ENCODE results near the gene PXMP4. TPM values are rescaled to one million over a fixed set of nuclear protein-coding genes. Genes with fewer than 3 reads are reported as not detected.

The PXMP4 gene
- total RNA-seq, 1 experiment from 2014 or later, result 12.0 TPM

DNA sequence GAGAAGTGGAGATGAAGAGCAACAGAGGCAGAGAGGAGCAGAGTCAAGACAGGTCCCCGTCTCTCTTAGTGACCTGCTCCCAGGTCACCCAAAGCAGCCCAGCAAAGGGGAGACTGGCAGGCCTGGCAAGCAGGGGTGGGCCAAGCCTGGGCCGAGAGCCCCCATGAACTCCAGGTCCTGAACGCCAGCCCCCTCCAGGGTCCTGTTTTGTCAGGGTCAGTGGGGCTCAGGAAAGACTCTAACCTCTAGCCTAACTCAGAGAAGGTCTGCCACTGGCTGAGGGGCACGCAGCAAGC lies 47.0 kb downstream of the PXMP4 start:
- no peak for DNase-seq (ENCODE audit: low read depth, low spot score)
- Histone ChIP-seq H3K36me3 (ENCODE audit: control insufficient read depth, insufficient read depth, low read length) (peaks cover 6% of the 10 kb centered on the region; the same call in 1 of the 2 replicates), H3K4me3 (ENCODE audit: low read depth in 2 of 2, low read length in 2 of 2) (peak overlapping the region; percentile 74 to 76), H3K27ac (ENCODE audit: low read length) (peak overlapping the region; percentile 91), H3K9me3 (ENCODE audit: control insufficient read depth, insufficient read depth, low read depth, low read length) (no peaks in the 10 kb centered on the region), H3K4me1 (ENCODE audit: control insufficient read depth, insufficient read depth, low read length) (peaks cover 24% of the 10 kb centered on the region), H3K27me3 (ENCODE audit: control insufficient read depth, insufficient read depth, low read length) (no peaks in the 10 kb centered on the region)
- ChIA-PET POLR2A (no interaction called here), CTCF (interaction anchor here (0.6 kb wide), 1 partner anchor 207 kb away, joined by 6 read pairs; no protein-coding TSS in a partner anchor)
- no TSS peak for BruUV-seq (replicated peaks)
- TF ChIP-seq, protein P1, sequence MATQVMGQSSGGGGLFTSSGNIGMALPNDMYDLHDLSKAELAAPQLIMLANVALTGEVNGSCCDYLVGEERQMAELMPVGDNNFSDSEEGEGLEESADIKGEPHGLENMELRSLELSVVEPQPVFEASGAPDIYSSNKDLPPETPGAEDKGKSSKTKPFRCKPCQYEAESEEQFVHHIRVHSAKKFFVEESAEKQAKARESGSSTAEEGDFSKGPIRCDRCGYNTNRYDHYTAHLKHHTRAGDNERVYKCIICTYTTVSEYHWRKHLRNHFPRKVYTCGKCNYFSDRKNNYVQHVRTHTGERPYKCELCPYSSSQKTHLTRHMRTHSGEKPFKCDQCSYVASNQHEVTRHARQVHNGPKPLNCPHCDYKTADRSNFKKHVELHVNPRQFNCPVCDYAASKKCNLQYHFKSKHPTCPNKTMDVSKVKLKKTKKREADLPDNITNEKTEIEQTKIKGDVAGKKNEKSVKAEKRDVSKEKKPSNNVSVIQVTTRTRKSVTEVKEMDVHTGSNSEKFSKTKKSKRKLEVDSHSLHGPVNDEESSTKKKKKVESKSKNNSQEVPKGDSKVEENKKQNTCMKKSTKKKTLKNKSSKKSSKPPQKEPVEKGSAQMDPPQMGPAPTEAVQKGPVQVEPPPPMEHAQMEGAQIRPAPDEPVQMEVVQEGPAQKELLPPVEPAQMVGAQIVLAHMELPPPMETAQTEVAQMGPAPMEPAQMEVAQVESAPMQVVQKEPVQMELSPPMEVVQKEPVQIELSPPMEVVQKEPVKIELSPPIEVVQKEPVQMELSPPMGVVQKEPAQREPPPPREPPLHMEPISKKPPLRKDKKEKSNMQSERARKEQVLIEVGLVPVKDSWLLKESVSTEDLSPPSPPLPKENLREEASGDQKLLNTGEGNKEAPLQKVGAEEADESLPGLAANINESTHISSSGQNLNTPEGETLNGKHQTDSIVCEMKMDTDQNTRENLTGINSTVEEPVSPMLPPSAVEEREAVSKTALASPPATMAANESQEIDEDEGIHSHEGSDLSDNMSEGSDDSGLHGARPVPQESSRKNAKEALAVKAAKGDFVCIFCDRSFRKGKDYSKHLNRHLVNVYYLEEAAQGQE (IDR thresholded peaks at IDR 0.05; ENCODE audit: insufficient read depth in 1 of 2, low read depth in 2 of 2, low read length in 1 of 2), result no peak
- TF ChIP-seq SIN3A (IDR thresholded peaks at IDR 0.05; ENCODE audit: borderline replicate concordance, insufficient read depth, low read depth, low read length) (no peak), POLR2AphosphoS5 (IDR thresholded peaks at IDR 0.05; ENCODE audit: low read depth, low read length) (no peak), TCF7L2 (IDR thresholded peaks at IDR 0.05; ENCODE audit: low read depth, low read length) (no peak)
- TF ChIP-seq, protein P2, sequence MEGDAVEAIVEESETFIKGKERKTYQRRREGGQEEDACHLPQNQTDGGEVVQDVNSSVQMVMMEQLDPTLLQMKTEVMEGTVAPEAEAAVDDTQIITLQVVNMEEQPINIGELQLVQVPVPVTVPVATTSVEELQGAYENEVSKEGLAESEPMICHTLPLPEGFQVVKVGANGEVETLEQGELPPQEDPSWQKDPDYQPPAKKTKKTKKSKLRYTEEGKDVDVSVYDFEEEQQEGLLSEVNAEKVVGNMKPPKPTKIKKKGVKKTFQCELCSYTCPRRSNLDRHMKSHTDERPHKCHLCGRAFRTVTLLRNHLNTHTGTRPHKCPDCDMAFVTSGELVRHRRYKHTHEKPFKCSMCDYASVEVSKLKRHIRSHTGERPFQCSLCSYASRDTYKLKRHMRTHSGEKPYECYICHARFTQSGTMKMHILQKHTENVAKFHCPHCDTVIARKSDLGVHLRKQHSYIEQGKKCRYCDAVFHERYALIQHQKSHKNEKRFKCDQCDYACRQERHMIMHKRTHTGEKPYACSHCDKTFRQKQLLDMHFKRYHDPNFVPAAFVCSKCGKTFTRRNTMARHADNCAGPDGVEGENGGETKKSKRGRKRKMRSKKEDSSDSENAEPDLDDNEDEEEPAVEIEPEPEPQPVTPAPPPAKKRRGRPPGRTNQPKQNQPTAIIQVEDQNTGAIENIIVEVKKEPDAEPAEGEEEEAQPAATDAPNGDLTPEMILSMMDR (IDR thresholded peaks at IDR 0.05), result no peak
- in situ Hi-C loops (cut with HindIII; ENCODE audit: low pct_unique_long_range_greater_than_20kb, low sequenced_read_pairs), result no loop called here
- intact Hi-C loops (cut with micrococcal nuclease; ENCODE audit: unreplicated experiment), result no loop called here
- ATAC-seq, result no peak

DNA sequence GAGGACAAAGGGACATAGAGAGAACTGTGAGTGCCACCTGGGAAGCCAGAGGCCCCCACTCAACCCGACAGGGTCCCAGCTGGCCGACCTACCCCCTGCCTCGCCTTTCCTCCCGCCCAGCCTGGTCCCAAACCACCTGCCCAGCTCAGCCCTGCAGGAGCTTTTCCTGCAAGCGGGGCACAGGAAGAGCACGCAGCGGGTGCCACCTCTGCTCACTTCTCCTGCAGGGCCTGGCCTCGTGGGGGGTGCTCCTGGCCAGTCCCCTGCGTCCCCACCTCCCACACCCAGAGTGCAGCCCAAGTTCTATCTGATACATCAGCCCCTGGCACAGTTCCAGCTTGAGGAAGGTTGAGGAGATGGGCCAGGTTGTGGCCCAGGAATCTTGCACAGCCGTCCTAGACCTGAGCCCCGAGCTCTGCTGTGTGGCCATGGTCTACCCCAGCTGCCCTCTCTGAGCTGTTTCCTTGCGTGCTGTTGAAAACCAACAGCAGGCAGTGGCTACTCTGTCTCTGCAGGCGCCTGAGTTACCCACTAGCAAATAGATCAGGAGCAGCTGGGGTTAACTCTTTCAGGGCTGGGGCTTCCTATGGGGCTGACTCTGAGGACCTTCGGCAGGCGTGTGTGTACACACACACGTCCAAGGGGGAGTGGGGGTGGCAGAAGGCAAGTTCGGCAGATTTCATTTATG lies 47.5 kb downstream of the PXMP4 start:
- Histone ChIP-seq H3K36me3 (ENCODE audit: control insufficient read depth, insufficient read depth, low read length) (peaks cover 6% of the 10 kb centered on the region; the same call in 1 of the 2 replicates), H3K4me1 (ENCODE audit: control insufficient read depth, insufficient read depth, low read length) (peaks cover 24% of the 10 kb centered on the region), H3K27me3 (ENCODE audit: control insufficient read depth, insufficient read depth, low read length) (no peaks in the 10 kb centered on the region), H3K9me3 (ENCODE audit: control insufficient read depth, insufficient read depth, low read depth, low read length) (no peaks in the 10 kb centered on the region), H3K27ac (ENCODE audit: low read length) (peak overlapping the region; percentile 91), H3K4me3 (ENCODE audit: low read depth in 2 of 2, low read length in 2 of 2) (peak overlapping the region; percentile 74 to 76)
- ChIA-PET CTCF (interaction anchor here (0.6 kb wide), 1 partner anchor 206 kb away, joined by 6 read pairs; no protein-coding TSS in a partner anchor), POLR2A (no interaction called here)
- in situ Hi-C loops (cut with HindIII; ENCODE audit: low pct_unique_long_range_greater_than_20kb, low sequenced_read_pairs) (no loop called here), intact Hi-C loops (cut with micrococcal nuclease; ENCODE audit: unreplicated experiment) (no loop called here)
- DNase-seq (ENCODE audit: low read depth, low spot score) (no peak), ATAC-seq (no peak)
- BruUV-seq (replicated peaks), result no TSS peak
- TF ChIP-seq SIN3A (IDR thresholded peaks at IDR 0.05; ENCODE audit: borderline replicate concordance, insufficient read depth, low read depth, low read length) (no peak), POLR2AphosphoS5 (IDR thresholded peaks at IDR 0.05; ENCODE audit: low read depth, low read length) (no peak), TCF7L2 (IDR thresholded peaks at IDR 0.05; ENCODE audit: low read depth, low read length) (no peak)
- TF ChIP-seq, protein P2 (IDR thresholded peaks at IDR 0.05), result no peak
- TF ChIP-seq, protein P1 (IDR thresholded peaks at IDR 0.05; ENCODE audit: insufficient read depth in 1 of 2, low read depth in 2 of 2, low read length in 1 of 2), result no peak
